HepG2 (cell line): ENCODE results near the gene KRT40. TPM values are rescaled to one million over a fixed set of nuclear protein-coding genes. Genes with fewer than 3 reads are reported as not detected.

ENCODE experiments used
- ATAC-seq: fragments of 200-7000 bp; cut with Tn5 transposase; 3 replicates; pipeline ENCODE4 v1.9.1; 2020; ENCODE audit warnings: mild to moderate bottlenecking, moderate library complexity
- BruUV-seq: library from RNA; stranded (reverse); fragments of 400-500 nt; replicated peaks from 2 replicates; lab custom pipeline; 2021; lab: Mats Ljungman, UMichigan
- CTCF ChIA-PET: fragments of 300-600 bp; formaldehyde crosslinking; extraction: SDS; loops from one replicate; lab custom pipeline; 2021; ENCODE audit warnings: low total read pairs, inconsistent platforms, low intra/inter-chr PET ratio; lab: Yijun Ruan, JAX
- POLR2A ChIA-PET: fragments of 350-600 bp; sonication (Branson Sonifier 250); formaldehyde crosslinking; loops from one replicate; lab custom pipeline; 2020; ENCODE audit warnings: antibody characterized with exemption, inconsistent platforms; lab: Yijun Ruan, JAX
- DNase-seq: peaks from one replicate; pipeline ENCODE4 v3.0.0-alpha.2; 2015; ENCODE audit warnings: low spot score
- FAIRE-seq: peaks from 3 replicates; lab custom pipeline; 2011; peaks lifted over from hg19 to GRCh38; lab: Jason Lieb, UNC
- H2AFZ ChIP-seq: one replicate; pipeline ENCODE4 v1.6.1; 2011; ENCODE audit warnings: low read length, inconsistent platforms
- H3K27ac ChIP-seq: fragments of 300-600 bp; 3 replicates; pipeline ENCODE4 v1.8.0; 2011; ENCODE audit warnings: mixed run types, mild to moderate bottlenecking, mixed read lengths, low read length, inconsistent platforms; ENCODE audit not compliant: insufficient read depth; ENCODE audit errors: extremely low read length
- H3K27me3 ChIP-seq, 2 experiments: fragments of 200-600 bp in 1 of 2; 2 replicates in 1 of 2; 3 replicates in 1 of 2; pipeline versions ENCODE4 v1.6.0 to v1.8.0; 2011; ENCODE audit warnings: low read length in 2 of 2, mild to moderate bottlenecking in 2 of 2, moderate library complexity in 2 of 2, inconsistent platforms in 1 of 2; ENCODE audit not compliant: insufficient read depth in 2 of 2, control insufficient read depth in 1 of 2
- H3K36me3 ChIP-seq, 2 experiments: fragments of 200-600 bp in 1 of 2; replicated peaks in 1 of 2; 2 replicates in 1 of 2; 3 replicates in 1 of 2; pipeline versions ENCODE4 v1.5.1 to v1.8.0; 2011; ENCODE audit warnings: low read length in 2 of 2, inconsistent platforms in 1 of 2; ENCODE audit not compliant: insufficient read depth in 2 of 2, control insufficient read depth in 1 of 2
- H3K4me1 ChIP-seq: 2 replicates; pipeline ENCODE4 v1.5.1; 2012; ENCODE audit warnings: low read length, inconsistent platforms; ENCODE audit not compliant: insufficient read depth
- H3K4me2 ChIP-seq: 2 replicates; pipeline ENCODE4 v1.6.0; 2011; ENCODE audit warnings: low read depth, low read length, inconsistent platforms
- H3K4me3 ChIP-seq, 3 experiments: fragments of 200-600 bp in 1 of 3; sonication (generic), shearing (Covaris generic) in 1 of 3; replicated peaks in 1 of 3; 2 replicates each; pipeline ENCODE4 v1.5.1; 2011 to 2016; ENCODE audit warnings: low read length in 3 of 3, inconsistent platforms in 2 of 3, low read depth in 2 of 3, mild to moderate bottlenecking in 2 of 3, control low read depth in 1 of 3, mixed read lengths in 1 of 3; ENCODE audit not compliant: insufficient read depth in 1 of 3
- H3K79me2 ChIP-seq: one replicate; pipeline ENCODE4 v1.6.1; 2011; ENCODE audit warnings: low read length, inconsistent platforms; ENCODE audit not compliant: insufficient read depth
- H3K9ac ChIP-seq: 2 replicates; pipeline ENCODE4 v1.6.0; 2011; ENCODE audit warnings: mild to moderate bottlenecking, low read depth, low read length, inconsistent platforms; ENCODE audit not compliant: insufficient read depth
- H3K9me3 ChIP-seq: 2 replicates; pipeline ENCODE4 v1.5.1; 2012; ENCODE audit warnings: mild to moderate bottlenecking, low read length
- H4K20me1 ChIP-seq: 2 replicates; pipeline ENCODE4 v1.6.0; 2011; ENCODE audit warnings: inconsistent platforms, mild to moderate bottlenecking, low read length, moderate library complexity; ENCODE audit not compliant: insufficient read depth
- CHD4 ChIP-seq: fragments of 200-600 bp; sonication (generic); IDR thresholded peaks from 2 replicates; pipeline ENCODE4 v1.7.0; 2017; ENCODE audit warnings: mild to moderate bottlenecking, low read length, borderline replicate concordance
- IRF9 ChIP-seq: sonication (generic); formaldehyde crosslinking; IDR thresholded peaks from 2 replicates; pipeline ENCODE4 v1.8.0; 2022; ENCODE audit warnings: missing genetic modification reagents, mild to moderate bottlenecking, borderline replicate concordance
- MXI1 ChIP-seq: IDR thresholded peaks from 3 replicates; pipeline ENCODE4 v1.6.1; 2012; ENCODE audit warnings: low read depth, low read length, inconsistent platforms, borderline replicate concordance
- RARA ChIP-seq: IDR thresholded peaks from 2 replicates; pipeline ENCODE4 v1.6.1; 2016; ENCODE audit warnings: missing genetic modification reagents, missing compliant biosample characterization
- TFDP2 ChIP-seq: sonication (generic); formaldehyde crosslinking; IDR thresholded peaks from 2 replicates; pipeline ENCODE4 v1.4.0; 2020; ENCODE audit warnings: missing genetic modification reagents
- ZFP36L2 ChIP-seq: sonication (generic); formaldehyde crosslinking; IDR thresholded peaks from 2 replicates; pipeline ENCODE4 v1.4.0; 2020; ENCODE audit warnings: missing genetic modification reagents
- ZNF629 ChIP-seq: sonication (generic); formaldehyde crosslinking; conservative IDR thresholded peaks from 2 replicates; pipeline ENCODE4 v1.5.0; 2020; ENCODE audit warnings: missing genetic modification reagents
- ZNF839 ChIP-seq: sonication (generic); formaldehyde crosslinking; IDR thresholded peaks from 2 replicates; pipeline ENCODE4 v1.4.0; 2020; ENCODE audit warnings: missing genetic modification reagents, mild to moderate bottlenecking, borderline replicate concordance
- WGBS: methylation state at CpG from one replicate; pipeline ENCODE4 v1.1.6; 2017; ENCODE audit warnings: low lambda C conversion rate; 5-methylcytosine and 5-hydroxymethylcytosine counted together
- in situ Hi-C: cut with HindIII; loops from 2 replicates; pipeline ENCODE4 v1.10.0; 2017; ENCODE audit warnings: low pct_unique_long_range_greater_than_20kb; ENCODE audit not compliant: extremely low pct_ligation_motif_present
- intact Hi-C: fragments of 100-400 bp; cut with micrococcal nuclease; formaldehyde crosslinking; loops from one replicate; pipeline ENCODE4 v1.10.0; 2022; ENCODE audit not compliant: unreplicated experiment
- polyA plus RNA-seq, 8 experiments: library from polyadenylated mRNA; depleted of rRNA in 3 of 8; stranded (reverse) in 7 of 8; unstranded in 1 of 8; fragments of >200 nt; fragmentation: Illumina TruSeq in 4 of 8; extraction: Trizol in 4 of 8; gene quantifications; 2 replicates each; pipeline versions ENCODE4 v1.2.1 to v1.2.3, GENCODE V29; 2011 to 2016; ENCODE audit warnings: low read depth in 4 of 8, missing spikeins in 1 of 8, mixed read lengths in 1 of 8; ENCODE audit not compliant: insufficient read depth in 1 of 8
- total RNA-seq, 5 experiments: library from RNA; depleted of rRNA; stranded (reverse); fragments of >200 nt; fragmentation: Illumina TruSeq; extraction: Trizol; gene quantifications; 2 replicates each; pipeline ENCODE4 v1.2.3, GENCODE V29; 2016; ENCODE audit warnings: low read depth in 1 of 5

The KRT40 gene
- total and polyA plus RNA-seq, 2 of the 13 experiments (the other 11 are each of a cell fraction or from before 2014, with no cell fraction given) = not detected

GRCh38 chr17:40947929-40948328 lies 36.2 kb downstream of the KRT40 start:
- H3K79me2 ChIP-seq = no peaks in the 10 kb centered on the region

More at GRCh38 chr17:40947929-40948328, 36.2 kb downstream of the KRT40 start:
- Histone ChIP-seq H3K27me3 (no peaks in the 10 kb centered on the region), H3K27ac (no peak overlapping the region), H3K4me1 (peaks cover 68% of the 10 kb centered on the region), H3K4me2 (no peak overlapping the region), H2AFZ (no peak overlapping the region)
- CTCF ChIA-PET = no interaction called here
- FAIRE-seq = no peak
- peak; percentile 87 for TF ChIP-seq ZNF629 (CRISPR knock-in tag)
- TF ChIP-seq ZFP36L2 = no peak
- TF ChIP-seq ZNF839 = no peak
- no peak for TF ChIP-seq IRF9 (CRISPR knock-in tag)
- TF ChIP-seq CHD4 = peak; percentile 44; the same call in 1 of the 2 replicates
- TF ChIP-seq TFDP2 (CRISPR knock-in tag) = no peak
- no peak for TF ChIP-seq MXI1
- no peak for TF ChIP-seq RARA (CRISPR knock-in tag)
- TF ChIP-seq, all 625 proteins: peak for 2
- no TSS peak for BruUV-seq
- POLR2A ChIA-PET = no interaction called here
- 95% methylated on average over 2 of the region's 2 CpGs for WGBS
- DNase-seq (no peak), ATAC-seq (no peak)
- in situ Hi-C loops (no loop called here), intact Hi-C loops (no loop called here)
- H3K36me3 ChIP-seq = no peaks in the 10 kb centered on the region; a peak in 1 of 5 replicates
- H3K4me3 ChIP-seq = no peak overlapping the region
- no peaks in the 10 kb centered on the region for H4K20me1 ChIP-seq
- no peaks in the 10 kb centered on the region for H3K9me3 ChIP-seq
- no peak overlapping the region for H3K9ac ChIP-seq
